ENCODE results near the gene CCDC116.

GRCh38 chr22:21679383-21679782, 46.8 kb downstream of the CCDC116 start:
- TF ChIP-seq CTCF (conservative IDR thresholded peaks at IDR 0.05) (no peak), ZFX (IDR thresholded peaks at IDR 0.05) (no peak)
